GM12878 (cell line): ENCODE results near the gene CEBPB.

Experiments used
- BCL3 ChIP-seq: IDR thresholded peaks from 2 replicates; pipeline ENCODE4 v1.6.1; 2011; ENCODE audit warnings: borderline replicate concordance, low read depth, mild to moderate bottlenecking, moderate library complexity, low read length; ENCODE audit not compliant: insufficient read depth, poor library complexity, severe bottlenecking
- CBX3 ChIP-seq: fragments of 200-600 bp; sonication (generic); IDR thresholded peaks from 2 replicates; pipeline ENCODE4 v1.6.1; 2016; ENCODE audit warnings: low read depth, borderline replicate concordance
- CTCF ChIP-seq, 3 experiments: IDR thresholded peaks in 2 of 3; conservative IDR thresholded peaks in 1 of 3; 2 replicates each; pipeline ENCODE4 v1.5.1; 2011; ENCODE audit warnings: low read depth in 3 of 3, low read length in 3 of 3, mild to moderate bottlenecking in 3 of 3, control low read depth in 2 of 3, moderate library complexity in 2 of 3, inconsistent platforms in 1 of 3, mixed read lengths in 1 of 3; ENCODE audit not compliant: control insufficient read depth in 2 of 3, insufficient read depth in 1 of 3; ENCODE audit errors: extremely low read depth in 1 of 3
- JUNB ChIP-seq: IDR thresholded peaks from 2 replicates; pipeline ENCODE4 v1.6.1; 2016; ENCODE audit warnings: antibody characterized with exemption, mild to moderate bottlenecking
- NBN ChIP-seq: fragments of 450-650 bp; IDR thresholded peaks from 2 replicates; pipeline ENCODE4 v1.6.1; 2016
- POLR2A ChIP-seq: IDR thresholded peaks from 2 replicates; pipeline ENCODE4 v1.6.1; 2011; ENCODE audit warnings: low read depth, mild to moderate bottlenecking, low read length
- POLR2AphosphoS5 ChIP-seq: IDR thresholded peaks from 2 replicates; pipeline ENCODE4 v1.6.1; 2011; ENCODE audit warnings: mild to moderate bottlenecking, low read length, inconsistent platforms
- RAD51 ChIP-seq: fragments of 450-650 bp; IDR thresholded peaks from 2 replicates; pipeline ENCODE4 v1.6.1; 2016; ENCODE audit warnings: moderate library complexity, mild to moderate bottlenecking, inconsistent platforms
- RFX5 ChIP-seq: IDR thresholded peaks from 2 replicates; pipeline ENCODE4 v1.6.1; 2011; ENCODE audit warnings: low read depth, low read length, improper control_type of control experiment
- SPI1 ChIP-seq: IDR thresholded peaks from 2 replicates; pipeline ENCODE4 v1.6.1; 2011; ENCODE audit warnings: low read depth, mild to moderate bottlenecking, low read length, moderate library complexity, borderline replicate concordance; ENCODE audit not compliant: insufficient read depth
- ZBTB33 ChIP-seq: fragments of 450-650 bp; IDR thresholded peaks from 2 replicates; pipeline ENCODE4 v1.6.1; 2017; ENCODE audit warnings: mild to moderate bottlenecking

- TF ChIP-seq POLR2A (no peak), RFX5 (no peak), CTCF (IDR thresholded peaks at IDR 0.05 in 2 of 3, conservative IDR thresholded peaks at IDR 0.05 in 1 of 3; ENCODE audit: control insufficient read depth in 2 of 3, extremely low read depth in 1 of 3, insufficient read depth in 1 of 3, low read depth in 3 of 3, low read length in 3 of 3) (no peak), BCL3 (no peak), CBX3 (no peak), ZBTB33 (no peak), JUNB (no peak), NBN (no peak), RAD51 (no peak), POLR2AphosphoS5 (no peak), SPI1 (no peak)
These were observed 47.8 kb upstream of the CEBPB start for GRCh38 chr20:50142812-50143211.
